HFFc6 (cell line): ENCODE data around the gene NEAT1. TPM values are rescaled to one million over a fixed set of nuclear protein-coding genes. Genes with fewer than 3 reads are reported as not detected.

Experiments used
- DNase-seq: peaks from one replicate; pipeline ENCODE4 v3.0.0-alpha.2; 2018
- H3K27ac Mint-ChIP-seq: 2 replicates; pipeline ENCODE4 v1.8.0; 2020; ENCODE audit warnings: mild to moderate bottlenecking, mixed read lengths
- H3K27me3 Mint-ChIP-seq: 2 replicates; pipeline ENCODE4 v1.8.0; 2021; ENCODE audit warnings: mild to moderate bottlenecking, moderate library complexity, mixed read lengths; ENCODE audit not compliant: insufficient read depth
- H3K36me3 Mint-ChIP-seq: 2 replicates; pipeline ENCODE4 v1.8.0; 2021; ENCODE audit warnings: low read depth, mixed read lengths
- H3K4me1 Mint-ChIP-seq: 2 replicates; pipeline ENCODE4 v1.8.0; 2020; ENCODE audit warnings: low read depth, mixed read lengths
- H3K4me3 Mint-ChIP-seq: 2 replicates; pipeline ENCODE4 v1.8.0; 2020; ENCODE audit warnings: mild to moderate bottlenecking, moderate library complexity, mixed read lengths
- H3K9me3 Mint-ChIP-seq: 2 replicates; pipeline ENCODE4 v1.8.0; 2020; ENCODE audit warnings: mild to moderate bottlenecking, mixed read lengths
- total RNA-seq, 6 experiments: library from RNA; stranded (reverse); fragmentation: NEBNext Ultra II Directional; extraction: Animal tissue kit (Norgen Biotek cat#: 25700); gene quantifications; 2 replicates in 1 of 6; 3 replicates in 5 of 6; pipeline ENCODE4 v1.2.3, GENCODE V29; 2021
- TF ChIP-seq, protein P1 (sequence below): fragments of 200-600 bp; sonication (generic); IDR thresholded peaks from 2 replicates; pipeline ENCODE4 v1.5.0; 2021; ENCODE audit warnings: antibody characterized with exemption, mild to moderate bottlenecking

NEAT1 gene
- total RNA-seq, 6 experiments from 2014 or later = 185 to 250 (median 213) TPM

GRCh38 chr11:65431451-65432099, 9.0 kb downstream of the NEAT1 start:
- peaks cover 95% of the 10 kb centered on the region for H3K9me3 Mint-ChIP-seq
- DNase-seq = peak; percentile 27
- peaks cover 70% of the 10 kb centered on the region for H3K36me3 Mint-ChIP-seq
- TF ChIP-seq, protein P1, sequence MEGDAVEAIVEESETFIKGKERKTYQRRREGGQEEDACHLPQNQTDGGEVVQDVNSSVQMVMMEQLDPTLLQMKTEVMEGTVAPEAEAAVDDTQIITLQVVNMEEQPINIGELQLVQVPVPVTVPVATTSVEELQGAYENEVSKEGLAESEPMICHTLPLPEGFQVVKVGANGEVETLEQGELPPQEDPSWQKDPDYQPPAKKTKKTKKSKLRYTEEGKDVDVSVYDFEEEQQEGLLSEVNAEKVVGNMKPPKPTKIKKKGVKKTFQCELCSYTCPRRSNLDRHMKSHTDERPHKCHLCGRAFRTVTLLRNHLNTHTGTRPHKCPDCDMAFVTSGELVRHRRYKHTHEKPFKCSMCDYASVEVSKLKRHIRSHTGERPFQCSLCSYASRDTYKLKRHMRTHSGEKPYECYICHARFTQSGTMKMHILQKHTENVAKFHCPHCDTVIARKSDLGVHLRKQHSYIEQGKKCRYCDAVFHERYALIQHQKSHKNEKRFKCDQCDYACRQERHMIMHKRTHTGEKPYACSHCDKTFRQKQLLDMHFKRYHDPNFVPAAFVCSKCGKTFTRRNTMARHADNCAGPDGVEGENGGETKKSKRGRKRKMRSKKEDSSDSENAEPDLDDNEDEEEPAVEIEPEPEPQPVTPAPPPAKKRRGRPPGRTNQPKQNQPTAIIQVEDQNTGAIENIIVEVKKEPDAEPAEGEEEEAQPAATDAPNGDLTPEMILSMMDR = no peak
- H3K27ac Mint-ChIP-seq = peak overlapping the region; percentile 98
- peaks cover 96% of the 10 kb centered on the region for H3K4me1 Mint-ChIP-seq
- H3K27me3 Mint-ChIP-seq = peaks cover 98% of the 10 kb centered on the region
- H3K4me3 Mint-ChIP-seq = peak overlapping the region; percentile 99

GRCh38 chr11:65432100-65432650, 9.6 kb downstream of the NEAT1 start:
- H3K4me3 Mint-ChIP-seq = peak overlapping the region; percentile 99
- no peak for DNase-seq
- H3K36me3 Mint-ChIP-seq = peaks cover 68% of the 10 kb centered on the region
- peak overlapping the region; percentile 98 for H3K27ac Mint-ChIP-seq
- H3K4me1 Mint-ChIP-seq = peaks cover 94% of the 10 kb centered on the region
- H3K9me3 Mint-ChIP-seq = peaks cover 91% of the 10 kb centered on the region
- TF ChIP-seq, protein P1 = no peak
- H3K27me3 Mint-ChIP-seq = peaks cover 96% of the 10 kb centered on the region

DNA sequence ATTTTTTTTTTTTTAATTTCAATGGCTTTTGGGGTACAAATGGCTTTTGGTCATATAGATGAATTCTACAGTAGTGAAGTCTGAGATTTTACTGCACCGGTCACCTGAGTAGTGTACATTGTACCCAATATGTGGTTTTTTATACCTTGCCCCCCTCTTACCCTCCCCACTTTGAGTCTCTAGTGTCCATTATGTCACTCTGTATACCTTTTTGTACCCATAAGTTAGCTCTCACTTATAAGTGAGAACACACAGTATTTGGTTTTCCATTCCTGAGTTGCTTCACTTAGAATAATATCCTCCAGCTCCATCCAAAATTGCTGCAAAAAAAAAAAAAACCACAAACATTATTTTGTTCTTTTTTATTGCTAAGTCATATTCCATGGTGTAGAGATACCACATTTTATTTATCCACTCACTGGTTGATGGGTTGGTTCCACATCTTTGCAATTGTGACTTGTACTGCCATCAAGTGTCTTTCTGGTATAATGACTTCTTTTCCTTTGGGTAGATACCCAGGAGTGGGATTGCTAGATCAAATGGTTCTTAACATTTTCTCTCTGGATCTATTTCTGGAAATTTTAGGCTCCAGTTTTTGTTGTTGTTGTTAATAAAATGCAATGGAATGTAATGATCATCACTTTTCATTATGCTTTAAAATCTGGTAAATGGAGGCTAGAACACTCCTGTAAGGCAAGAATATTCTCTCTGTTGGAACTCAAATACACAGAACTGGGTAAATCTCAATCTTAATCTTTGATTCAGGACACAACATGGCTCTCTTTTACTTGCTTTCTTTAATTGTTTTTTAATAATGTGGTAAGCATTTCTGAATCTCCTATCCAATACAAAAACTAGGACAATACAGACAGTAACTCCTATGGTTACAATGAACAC, 10.3 kb downstream of the NEAT1 start:
- Mint-ChIP-seq H3K27me3 (peaks cover 96% of the 10 kb centered on the region), H3K4me1 (peaks cover 94% of the 10 kb centered on the region), H3K4me3 (peak overlapping the region; percentile 99), H3K27ac (peak overlapping the region; percentile 98), H3K9me3 (peaks cover 91% of the 10 kb centered on the region), H3K36me3 (peaks cover 68% of the 10 kb centered on the region)
- no peak for DNase-seq
- TF ChIP-seq, protein P1 = no peak; the same call in none of the 2 replicates

DNA sequence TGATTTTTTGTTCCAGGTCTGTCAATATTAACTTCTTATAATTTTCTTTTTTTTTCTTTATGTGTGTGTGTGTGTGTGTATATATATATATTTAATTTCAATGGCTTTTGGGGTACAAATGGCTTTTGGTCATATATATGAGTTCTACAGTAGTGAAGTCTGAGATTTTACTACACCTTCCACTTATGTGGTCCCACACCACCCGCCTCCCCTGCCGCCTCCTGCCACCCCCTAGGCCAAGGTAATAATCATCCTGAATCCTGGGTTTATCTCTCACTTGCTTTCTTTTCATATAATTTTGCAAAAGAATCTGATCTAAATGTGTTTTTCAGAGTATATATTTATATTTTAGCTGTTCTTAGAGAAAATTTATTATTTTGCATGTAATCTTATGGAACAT, 11.1 kb downstream of the NEAT1 start:
- peak overlapping the region; percentile 99 for H3K4me3 Mint-ChIP-seq
- H3K27me3 Mint-ChIP-seq = peaks cover 96% of the 10 kb centered on the region
- TF ChIP-seq, protein P1 = no peak
- DNase-seq = no peak
- H3K36me3 Mint-ChIP-seq = peaks cover 67% of the 10 kb centered on the region
- H3K4me1 Mint-ChIP-seq = peaks cover 93% of the 10 kb centered on the region
- peaks cover 86% of the 10 kb centered on the region for H3K9me3 Mint-ChIP-seq
- peak overlapping the region; percentile 98 for H3K27ac Mint-ChIP-seq

DNA sequence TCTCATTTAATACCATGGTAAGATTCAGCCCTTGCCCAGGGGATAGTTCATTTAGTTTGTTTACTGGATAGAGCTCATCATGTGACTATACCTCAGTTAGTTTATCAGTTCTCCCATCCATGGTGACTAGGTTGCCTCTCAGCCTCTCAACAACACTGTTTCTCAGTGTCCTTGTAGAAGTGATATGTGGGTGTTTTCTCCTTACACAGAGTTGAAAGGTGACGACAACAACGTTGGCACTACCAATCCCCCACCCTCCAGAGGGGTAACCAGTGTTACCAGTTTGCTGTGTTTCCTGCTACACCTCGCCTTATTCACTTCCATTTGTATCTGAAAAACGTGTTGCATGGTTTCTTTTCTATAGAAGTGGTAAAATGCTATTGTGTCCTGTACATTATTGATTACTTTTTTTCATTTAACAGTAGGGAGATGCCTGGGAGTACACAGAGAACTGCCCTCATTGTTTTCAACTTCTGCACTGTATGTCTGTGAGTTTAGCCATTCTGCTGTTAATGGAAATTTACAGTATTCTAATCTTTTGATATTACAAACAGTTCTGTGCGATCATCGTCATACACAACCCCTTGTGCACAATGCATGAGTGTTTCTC, 11.6 kb downstream of the NEAT1 start:
- Mint-ChIP-seq H3K4me3 (peak overlapping the region; percentile 99), H3K27me3 (peaks cover 96% of the 10 kb centered on the region)

More for the DNA sequence above, 11.6 kb downstream of the NEAT1 start:
- TF ChIP-seq, protein P1 = no peak
- peaks cover 70% of the 10 kb centered on the region for H3K36me3 Mint-ChIP-seq
- H3K4me1 Mint-ChIP-seq = peaks cover 94% of the 10 kb centered on the region
- H3K27ac Mint-ChIP-seq = peak overlapping the region; percentile 98
- DNase-seq = peak; percentile 6
- H3K9me3 Mint-ChIP-seq = peaks cover 86% of the 10 kb centered on the region
